Panc1 (cell line): ENCODE measurements around the gene MTHFD2L. TPM values are rescaled to one million over a fixed set of nuclear protein-coding genes. Genes with fewer than 3 reads are reported as not detected.

ENCODE experiments used
- ATAC-seq: fragments of 200-7000 bp; cut with Tn5 transposase; 2 replicates; pipeline ENCODE4 v1.9.1; 2020; ENCODE audit warnings: mild to moderate bottlenecking, moderate library complexity
- BruUV-seq: library from RNA; stranded (reverse); fragments of 400-500 nt; replicated peaks from 2 replicates; lab custom pipeline; 2021; lab: Mats Ljungman, UMichigan
- CTCF ChIA-PET: fragments of 300-600 bp; sonication (Branson Sonifier 250); formaldehyde crosslinking; loops from one replicate; lab custom pipeline; 2022; ENCODE audit warnings: antibody characterized with exemption; lab: Charles Lee
- POLR2A ChIA-PET: fragments of 300-600 bp; sonication (Branson Sonifier 250); formaldehyde crosslinking; loops from one replicate; lab custom pipeline; 2022; ENCODE audit warnings: antibody characterized with exemption; lab: Charles Lee
- DNase-seq: peaks from one replicate; pipeline ENCODE4 v3.0.0-alpha.2; 2010; ENCODE audit warnings: low read depth, low spot score
- H3K27ac ChIP-seq: 2 replicates; pipeline ENCODE4 v1.5.1; 2011; ENCODE audit warnings: mild to moderate bottlenecking, low read length, inconsistent platforms
- H3K27me3 ChIP-seq: fragments of 200-500 bp; sonication (Bioruptor generic); 2 replicates; pipeline ENCODE4 v1.6.0; 2014; ENCODE audit warnings: low read length, inconsistent platforms; ENCODE audit not compliant: control insufficient read depth, insufficient read depth
- H3K36me3 ChIP-seq: fragments of 200-500 bp; sonication (Bioruptor generic); 2 replicates; pipeline ENCODE4 v1.5.1; 2014; ENCODE audit warnings: inconsistent platforms, mild to moderate bottlenecking, low read length, moderate library complexity; ENCODE audit not compliant: control insufficient read depth, insufficient read depth
- H3K4me1 ChIP-seq: 2 replicates; pipeline ENCODE4 v1.5.1; 2011; ENCODE audit warnings: inconsistent platforms, mild to moderate bottlenecking, low read length, moderate library complexity; ENCODE audit not compliant: control insufficient read depth, insufficient read depth
- H3K4me3 ChIP-seq, 2 experiments: 2 replicates each; pipeline ENCODE4 v1.5.1; 2011 to 2012; ENCODE audit warnings: low read depth in 2 of 2, low read length in 2 of 2, mild to moderate bottlenecking in 2 of 2, inconsistent platforms in 1 of 2, moderate library complexity in 1 of 2
- H3K9me3 ChIP-seq: fragments of 200-500 bp; sonication (Bioruptor generic); 2 replicates; pipeline ENCODE4 v1.5.1; 2014; ENCODE audit warnings: low read depth, mild to moderate bottlenecking, inconsistent platforms, low read length, moderate library complexity; ENCODE audit not compliant: control insufficient read depth, insufficient read depth
- POLR2AphosphoS5 ChIP-seq: IDR thresholded peaks from 2 replicates; pipeline ENCODE4 v1.6.1; 2012; ENCODE audit warnings: mild to moderate bottlenecking, low read depth, low read length, moderate library complexity
- SIN3A ChIP-seq: IDR thresholded peaks from 2 replicates; pipeline ENCODE4 v1.6.1; 2012; ENCODE audit warnings: low read depth, mild to moderate bottlenecking, low read length, moderate library complexity, borderline replicate concordance; ENCODE audit not compliant: insufficient read depth
- TCF7L2 ChIP-seq: IDR thresholded peaks from 2 replicates; pipeline ENCODE4 v1.6.1; 2011; ENCODE audit warnings: mild to moderate bottlenecking, low read depth, low read length, inconsistent platforms
- in situ Hi-C: cut with HindIII; loops from 2 replicates; pipeline ENCODE4 v1.10.0; 2016; ENCODE audit warnings: low sequenced_read_pairs, low pct_unique_long_range_greater_than_20kb
- intact Hi-C: fragments of 100-400 bp; cut with micrococcal nuclease; formaldehyde crosslinking; loops from one replicate; pipeline ENCODE4 v1.10.0; 2022; ENCODE audit not compliant: unreplicated experiment
- total RNA-seq: library from RNA; stranded (reverse); gene quantifications from one replicate; pipeline ENCODE4 v1.2.1, GENCODE V29; 2021; ENCODE audit not compliant: unreplicated experiment
- TF ChIP-seq, protein P1 (sequence below), 2 experiments: IDR thresholded peaks; 2 replicates each; pipeline ENCODE4 v1.6.1; 2011 to 2012; ENCODE audit warnings: low read depth in 2 of 2, control low read depth in 1 of 2, low read length in 1 of 2, mild to moderate bottlenecking in 1 of 2, moderate library complexity in 1 of 2; ENCODE audit not compliant: insufficient read depth in 1 of 2
- TF ChIP-seq, protein P2 (sequence below): fragments of 450-650 bp; IDR thresholded peaks from 2 replicates; pipeline ENCODE4 v1.5.1; 2017; ENCODE audit warnings: mild to moderate bottlenecking

Gene MTHFD2L
- total RNA-seq, 1 experiment from 2014 or later: 6.6 TPM

DNA sequence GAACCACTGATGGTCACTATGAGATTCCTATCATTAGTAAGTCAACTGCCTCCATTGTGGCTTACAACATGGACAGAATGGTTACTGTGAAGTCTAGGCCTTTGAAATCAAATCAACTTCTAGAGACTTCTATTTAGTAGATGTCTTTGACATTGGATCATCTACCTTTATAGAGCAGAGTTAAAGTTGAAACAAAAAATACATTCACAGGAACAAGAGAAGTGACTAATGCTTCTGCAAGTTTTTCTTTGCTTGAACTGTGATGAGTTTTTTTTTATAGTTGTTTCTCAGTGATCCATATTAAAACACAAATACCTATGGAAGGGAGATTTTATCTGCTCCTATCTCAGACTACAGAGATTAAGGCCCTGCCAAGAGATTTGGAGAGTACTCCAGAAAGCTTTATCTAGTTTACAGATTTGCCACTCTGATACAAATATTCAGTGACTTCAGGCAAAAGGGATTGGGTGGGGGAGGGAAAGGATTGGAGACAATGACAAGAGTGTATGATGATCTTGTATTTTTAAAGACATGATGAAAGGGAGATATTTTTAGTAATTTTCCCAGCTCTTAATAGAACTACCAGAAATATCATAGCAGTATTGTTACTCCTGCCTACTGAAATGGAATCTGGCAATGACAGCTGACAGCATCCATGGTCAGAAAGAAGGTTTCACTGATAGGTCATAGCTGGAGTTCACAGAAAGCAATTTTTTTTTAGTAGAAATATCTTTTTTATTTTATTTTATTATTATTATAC, 134.4 kb downstream of the MTHFD2L start:
- in situ Hi-C loops (no loop called here), intact Hi-C loops (no loop called here)
- ChIA-PET CTCF (no interaction called here), POLR2A (no interaction called here)
- TF ChIP-seq TCF7L2: no peak
- H3K36me3 ChIP-seq: no peaks in the 10 kb centered on the region
- no peak for ATAC-seq
- no TSS peak for BruUV-seq
- no peak overlapping the region for H3K27ac ChIP-seq
- no peaks in the 10 kb centered on the region for H3K9me3 ChIP-seq
- H3K4me1 ChIP-seq: no peaks in the 10 kb centered on the region
- no peaks in the 10 kb centered on the region for H3K27me3 ChIP-seq
- no peak overlapping the region for H3K4me3 ChIP-seq
- DNase-seq: no peak

DNA sequence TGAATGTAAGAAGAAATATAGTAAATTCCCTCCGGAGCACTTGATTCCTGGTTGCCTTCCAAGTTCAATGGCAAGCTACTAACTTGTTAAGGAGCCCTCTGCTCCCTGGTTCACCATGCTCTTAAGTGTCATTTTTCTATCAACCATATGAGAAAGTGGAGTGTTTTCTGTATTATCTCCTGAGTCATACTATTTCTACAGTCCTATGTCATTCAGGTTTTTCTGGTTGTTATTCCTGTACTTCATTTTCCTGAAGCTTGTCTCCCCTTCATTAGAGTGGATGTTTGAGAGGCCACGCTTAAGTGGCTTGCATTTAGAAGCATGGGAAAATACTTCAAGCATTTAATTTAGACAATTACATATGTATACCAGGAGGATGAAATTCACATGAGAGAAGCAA, 135.6 kb downstream of the MTHFD2L start:
- ATAC-seq (no peak), DNase-seq (no peak)
- H3K27ac ChIP-seq: no peak overlapping the region
- TF ChIP-seq POLR2AphosphoS5 (no peak), SIN3A (no peak), TCF7L2 (no peak)
- TF ChIP-seq, protein P1, sequence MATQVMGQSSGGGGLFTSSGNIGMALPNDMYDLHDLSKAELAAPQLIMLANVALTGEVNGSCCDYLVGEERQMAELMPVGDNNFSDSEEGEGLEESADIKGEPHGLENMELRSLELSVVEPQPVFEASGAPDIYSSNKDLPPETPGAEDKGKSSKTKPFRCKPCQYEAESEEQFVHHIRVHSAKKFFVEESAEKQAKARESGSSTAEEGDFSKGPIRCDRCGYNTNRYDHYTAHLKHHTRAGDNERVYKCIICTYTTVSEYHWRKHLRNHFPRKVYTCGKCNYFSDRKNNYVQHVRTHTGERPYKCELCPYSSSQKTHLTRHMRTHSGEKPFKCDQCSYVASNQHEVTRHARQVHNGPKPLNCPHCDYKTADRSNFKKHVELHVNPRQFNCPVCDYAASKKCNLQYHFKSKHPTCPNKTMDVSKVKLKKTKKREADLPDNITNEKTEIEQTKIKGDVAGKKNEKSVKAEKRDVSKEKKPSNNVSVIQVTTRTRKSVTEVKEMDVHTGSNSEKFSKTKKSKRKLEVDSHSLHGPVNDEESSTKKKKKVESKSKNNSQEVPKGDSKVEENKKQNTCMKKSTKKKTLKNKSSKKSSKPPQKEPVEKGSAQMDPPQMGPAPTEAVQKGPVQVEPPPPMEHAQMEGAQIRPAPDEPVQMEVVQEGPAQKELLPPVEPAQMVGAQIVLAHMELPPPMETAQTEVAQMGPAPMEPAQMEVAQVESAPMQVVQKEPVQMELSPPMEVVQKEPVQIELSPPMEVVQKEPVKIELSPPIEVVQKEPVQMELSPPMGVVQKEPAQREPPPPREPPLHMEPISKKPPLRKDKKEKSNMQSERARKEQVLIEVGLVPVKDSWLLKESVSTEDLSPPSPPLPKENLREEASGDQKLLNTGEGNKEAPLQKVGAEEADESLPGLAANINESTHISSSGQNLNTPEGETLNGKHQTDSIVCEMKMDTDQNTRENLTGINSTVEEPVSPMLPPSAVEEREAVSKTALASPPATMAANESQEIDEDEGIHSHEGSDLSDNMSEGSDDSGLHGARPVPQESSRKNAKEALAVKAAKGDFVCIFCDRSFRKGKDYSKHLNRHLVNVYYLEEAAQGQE (IDR thresholded peaks at IDR 0.05; ENCODE audit: insufficient read depth in 1 of 2, low read depth in 2 of 2, low read length in 1 of 2): no peak
- TF ChIP-seq, protein P2, sequence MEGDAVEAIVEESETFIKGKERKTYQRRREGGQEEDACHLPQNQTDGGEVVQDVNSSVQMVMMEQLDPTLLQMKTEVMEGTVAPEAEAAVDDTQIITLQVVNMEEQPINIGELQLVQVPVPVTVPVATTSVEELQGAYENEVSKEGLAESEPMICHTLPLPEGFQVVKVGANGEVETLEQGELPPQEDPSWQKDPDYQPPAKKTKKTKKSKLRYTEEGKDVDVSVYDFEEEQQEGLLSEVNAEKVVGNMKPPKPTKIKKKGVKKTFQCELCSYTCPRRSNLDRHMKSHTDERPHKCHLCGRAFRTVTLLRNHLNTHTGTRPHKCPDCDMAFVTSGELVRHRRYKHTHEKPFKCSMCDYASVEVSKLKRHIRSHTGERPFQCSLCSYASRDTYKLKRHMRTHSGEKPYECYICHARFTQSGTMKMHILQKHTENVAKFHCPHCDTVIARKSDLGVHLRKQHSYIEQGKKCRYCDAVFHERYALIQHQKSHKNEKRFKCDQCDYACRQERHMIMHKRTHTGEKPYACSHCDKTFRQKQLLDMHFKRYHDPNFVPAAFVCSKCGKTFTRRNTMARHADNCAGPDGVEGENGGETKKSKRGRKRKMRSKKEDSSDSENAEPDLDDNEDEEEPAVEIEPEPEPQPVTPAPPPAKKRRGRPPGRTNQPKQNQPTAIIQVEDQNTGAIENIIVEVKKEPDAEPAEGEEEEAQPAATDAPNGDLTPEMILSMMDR: no peak
- no peaks in the 10 kb centered on the region for H3K4me1 ChIP-seq
- ChIA-PET CTCF (no interaction called here), POLR2A (no interaction called here)
- BruUV-seq: no TSS peak
- in situ Hi-C loops: no loop called here
- H3K4me3 ChIP-seq: no peak overlapping the region
- no peaks in the 10 kb centered on the region for H3K36me3 ChIP-seq
- intact Hi-C loops: no loop called here
- H3K27me3 ChIP-seq: no peaks in the 10 kb centered on the region
- H3K9me3 ChIP-seq: no peaks in the 10 kb centered on the region

DNA sequence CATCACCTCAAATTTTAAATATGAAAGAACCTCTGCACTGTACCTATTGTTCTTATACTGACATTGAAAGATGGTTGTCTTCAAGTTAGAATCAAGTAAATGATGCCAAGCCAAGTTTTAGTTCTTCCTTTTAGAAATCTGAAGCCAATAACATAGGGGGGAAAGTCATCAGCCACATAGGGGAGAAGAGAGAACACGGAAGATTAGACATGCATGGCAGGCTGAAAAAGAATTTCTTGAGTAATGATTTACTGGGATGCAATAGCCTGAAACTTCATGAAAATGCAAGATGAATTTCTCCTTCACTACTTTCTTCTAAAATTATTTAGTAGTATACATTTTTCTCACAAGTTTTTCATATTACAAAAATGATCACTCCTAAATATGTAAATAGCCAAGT, 136.8 kb downstream of the MTHFD2L start:
- no TSS peak for BruUV-seq
- no peak for DNase-seq
- no peaks in the 10 kb centered on the region for H3K9me3 ChIP-seq
- in situ Hi-C loops (no loop called here), intact Hi-C loops (no loop called here)
- no peak overlapping the region for H3K27ac ChIP-seq
- H3K4me3 ChIP-seq: no peak overlapping the region
- H3K4me1 ChIP-seq: no peaks in the 10 kb centered on the region
- no peak for TF ChIP-seq TCF7L2
- TF ChIP-seq, protein P2: no peak
- TF ChIP-seq, protein P1 (IDR thresholded peaks at IDR 0.05; ENCODE audit: insufficient read depth in 1 of 2, low read depth in 2 of 2, low read length in 1 of 2): no peak
- no peak for TF ChIP-seq POLR2AphosphoS5
- TF ChIP-seq SIN3A: no peak
- no peak for ATAC-seq
- CTCF ChIA-PET: no interaction called here
- H3K36me3 ChIP-seq: no peaks in the 10 kb centered on the region
- H3K27me3 ChIP-seq: no peaks in the 10 kb centered on the region
- POLR2A ChIA-PET: no interaction called here
